AG09309 (cell line): ENCODE results near the gene PMEPA1.

ENCODE experiments used
- DNase-seq: peaks from one replicate; pipeline ENCODE4 v3.0.0-alpha.2; 2010; ENCODE audit warnings: low read depth
- H3K4me3 ChIP-seq: 2 replicates; pipeline ENCODE4 v1.5.1; 2011; ENCODE audit warnings: mild to moderate bottlenecking, low read depth, low read length, moderate library complexity; ENCODE audit not compliant: control insufficient read depth
- CTCF ChIP-seq: IDR thresholded peaks from 2 replicates; pipeline ENCODE4 v1.5.1; 2011; ENCODE audit warnings: mild to moderate bottlenecking, low read depth, low read length, inconsistent platforms; ENCODE audit not compliant: insufficient read depth, control insufficient read depth; ENCODE audit errors: missing control alignments

Gene PMEPA1

GRCh38 chr20:57738053-57738452 is 28.2 kb upstream of the PMEPA1 start:
- no peak for TF ChIP-seq CTCF
- DNase-seq = no peak
- no peak overlapping the region for H3K4me3 ChIP-seq

- no peak for TF ChIP-seq CTCF
- no peak overlapping the region for H3K4me3 ChIP-seq
- DNase-seq = no peak
Observed at GRCh38 chr20:57737349-57737748, 27.5 kb upstream of the PMEPA1 start.

DNA sequence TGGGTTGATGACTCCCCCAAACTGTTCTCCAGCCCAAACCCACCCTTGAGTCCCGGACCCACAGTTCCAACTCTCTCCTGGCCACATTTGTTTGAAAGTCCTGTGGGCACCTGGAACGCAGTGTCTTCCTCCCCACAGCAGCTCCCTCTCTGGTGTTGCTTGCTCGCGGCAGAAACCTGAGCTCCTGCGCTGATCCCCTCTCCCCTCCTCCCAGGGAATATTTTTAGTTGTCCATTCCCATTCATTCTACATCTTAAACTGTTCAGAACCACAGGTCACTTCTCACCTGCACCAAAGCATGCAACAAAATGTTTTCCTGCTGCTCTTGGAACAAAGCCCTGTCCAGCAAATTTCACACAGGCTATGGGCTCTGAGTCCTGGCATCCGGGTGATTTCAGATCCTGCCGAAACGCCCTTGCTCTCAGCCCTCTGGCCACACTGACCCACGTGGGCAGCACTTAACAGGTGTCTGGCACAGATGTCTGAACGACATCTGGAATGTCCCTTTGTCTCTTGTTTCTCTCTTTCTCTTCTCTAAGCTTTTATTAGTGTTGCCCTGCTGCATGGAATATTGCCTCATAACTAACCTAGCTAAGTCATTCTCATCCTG is 27.0 kb upstream of the PMEPA1 start:
- DNase-seq = no peak
- no peak overlapping the region for H3K4me3 ChIP-seq
- no peak for TF ChIP-seq CTCF

- H3K4me3 ChIP-seq = no peak overlapping the region
- no peak for DNase-seq
- TF ChIP-seq CTCF = no peak
Observed at GRCh38 chr20:57735831-57736737, 26.3 kb upstream of the PMEPA1 start.

- H3K4me3 ChIP-seq = no peak overlapping the region
- DNase-seq = no peak
- TF ChIP-seq CTCF = no peak
Observed at GRCh38 chr20:57734754-57735153, 24.9 kb upstream of the PMEPA1 start.

DNA sequence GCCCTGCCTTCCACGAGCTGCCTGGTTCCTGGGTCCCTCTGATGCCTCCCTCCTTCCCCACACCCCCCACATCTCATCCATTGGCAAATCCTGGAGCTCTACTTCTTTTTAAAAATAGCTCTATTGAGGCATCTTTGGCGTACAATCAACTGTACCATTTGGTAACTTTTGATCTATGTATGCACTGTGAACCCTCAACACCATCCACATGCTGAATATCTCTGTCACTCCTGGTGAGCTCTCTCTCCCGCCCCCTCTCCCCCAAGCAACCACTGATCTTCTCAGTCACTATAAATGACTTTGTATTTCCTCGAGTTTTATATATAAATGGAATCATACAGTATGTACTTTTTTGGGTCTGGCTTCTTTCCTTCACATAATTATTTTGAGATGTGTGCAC is 22.4 kb upstream of the PMEPA1 start:
- TF ChIP-seq CTCF = no peak

More for the DNA sequence above, 22.4 kb upstream of the PMEPA1 start:
- no peak for DNase-seq
- H3K4me3 ChIP-seq = no peak overlapping the region
